Naive thymus-derived CD8-positive, alpha-beta T cell (primary cell): ENCODE measurements around the gene PDE11A. TPM values are rescaled to one million over a fixed set of nuclear protein-coding genes. Genes with fewer than 3 reads are reported as not detected.

Experiments used
- ATAC-seq, 2 donors: fragments of 150-1000 bp; cut with Tn5 transposase in 1 of 2; sonication (Bioruptor Pico), chemical (Tn5 transposase) in 1 of 2; 1 replicate in 1 of 2; 2 replicates in 1 of 2; pipeline ENCODE4 v1.10.0; 2021; ENCODE audit warnings: mild to moderate bottlenecking in 2 of 2, moderate library complexity in 2 of 2
- POLR2A ChIA-PET: fragments of 350-600 bp; sonication (Branson Sonifier 250); formaldehyde crosslinking; loops from one replicate; lab custom pipeline; 2021; ENCODE audit warnings: antibody characterized with exemption; lab: Charles Lee
- DNase-seq, 10 donors: peaks; one replicate each; pipeline versions ENCODE4 v3.0.0 to v3.0.0-alpha.2; 2020 to 2022
- H3K27ac Mint-ChIP-seq, 10 donors: one replicate each; pipeline ENCODE4 v1.8.0; 2020 to 2022; ENCODE audit warnings: mild to moderate bottlenecking in 10 of 10, mixed read lengths in 10 of 10, moderate library complexity in 4 of 10, inconsistent platforms in 1 of 10
- H3K27me3 Mint-ChIP-seq, 5 donors: one replicate each; pipeline ENCODE4 v1.8.0; 2021 to 2022; ENCODE audit warnings: mixed read lengths in 5 of 5
- H3K36me3 Mint-ChIP-seq, 3 donors: one replicate each; pipeline ENCODE4 v1.8.0; 2020 to 2022; ENCODE audit warnings: mixed read lengths in 3 of 3, mild to moderate bottlenecking in 2 of 3, inconsistent platforms in 1 of 3
- H3K4me1 Mint-ChIP-seq, 4 donors: one replicate each; pipeline ENCODE4 v1.8.0; 2021 to 2022; ENCODE audit warnings: mixed read lengths in 4 of 4
- H3K4me3 Mint-ChIP-seq, 10 donors: one replicate each; pipeline ENCODE4 v1.8.0; 2020 to 2022; ENCODE audit warnings: mild to moderate bottlenecking in 10 of 10, mixed read lengths in 10 of 10, moderate library complexity in 6 of 10, inconsistent platforms in 1 of 10
- H3K9me3 Mint-ChIP-seq, 9 donors: one replicate each; pipeline ENCODE4 v1.8.0; 2020 to 2022; ENCODE audit warnings: mixed read lengths in 9 of 9, mild to moderate bottlenecking in 3 of 9, inconsistent platforms in 1 of 9, moderate library complexity in 1 of 9
- polyA plus RNA-seq, 3 donors: library from polyadenylated mRNA; unstranded; fragments of 300-500 nt; fragmentation: Illumina TruSeq; gene quantifications; one replicate each; pipeline ENCODE4 v1.2.3, GENCODE V29; 2021
- total RNA-seq, 8 experiments: library from RNA in 2 of 8; stranded (reverse) in 2 of 8; gene quantifications; one replicate each; pipeline ENCODE4 v1.2.3 and lab custom pipeline; 2021 to 2026

The PDE11A gene
- total and polyA plus RNA-seq, 5 experiments from 2014 or later, result not detected

GRCh38 chr2:177612659-177613058, 459.9 kb downstream of the PDE11A start:
- Mint-ChIP-seq H3K27me3 (peaks cover 5 to 7% (median 6%) of the 10 kb centered on the region in 5 donors), H3K4me3 (no peak overlapping the region), H3K9me3 (peaks cover 0 to 18% (median 5%) of the 10 kb centered on the region in 9 donors), H3K4me1 (peaks cover 0 to 2% (median 0%) of the 10 kb centered on the region in 4 donors), H3K36me3 (peaks cover 2 to 15% (median 10%) of the 10 kb centered on the region in 3 donors), H3K27ac (no peak overlapping the region)
- POLR2A ChIA-PET, result no interaction called here
- no peak for ATAC-seq
- no peak for DNase-seq

GRCh38 chr2:177611310-177611886, 461.2 kb downstream of the PDE11A start:
- POLR2A ChIA-PET, result no interaction called here
- ATAC-seq (no peak), DNase-seq (no peak)
- Mint-ChIP-seq H3K27me3 (peaks cover 3 to 11% (median 7%) of the 10 kb centered on the region in 5 donors), H3K36me3 (peaks cover 2 to 14% (median 9%) of the 10 kb centered on the region in 3 donors), H3K27ac (no peak overlapping the region), H3K9me3 (peaks cover 0 to 16% (median 2%) of the 10 kb centered on the region in 9 donors), H3K4me1 (no peaks in the 10 kb centered on the region), H3K4me3 (no peak overlapping the region)

- no peak overlapping the region for H3K27ac Mint-ChIP-seq
- ATAC-seq (no peak), DNase-seq (no peak)
- H3K36me3 Mint-ChIP-seq, result peaks cover 2 to 14% (median 9%) of the 10 kb centered on the region in 3 donors
- peaks cover 0 to 12% (median 2%) of the 10 kb centered on the region in 9 donors for H3K9me3 Mint-ChIP-seq
- peaks cover 3 to 11% (median 7%) of the 10 kb centered on the region in 5 donors for H3K27me3 Mint-ChIP-seq
- POLR2A ChIA-PET, result no interaction called here
- H3K4me3 Mint-ChIP-seq, result no peak overlapping the region
- H3K4me1 Mint-ChIP-seq, result no peaks in the 10 kb centered on the region
These were observed 461.8 kb downstream of the PDE11A start for GRCh38 chr2:177610813-177611212.

GRCh38 chr2:177606636-177607035, 465.9 kb downstream of the PDE11A start:
- ATAC-seq (no peak), DNase-seq (no peak)
- H3K36me3 Mint-ChIP-seq, result peaks cover 2 to 9% (median 3%) of the 10 kb centered on the region in 3 donors
- H3K27ac Mint-ChIP-seq, result no peak overlapping the region
- H3K4me3 Mint-ChIP-seq, result no peak overlapping the region
- peaks cover 3 to 11% (median 5%) of the 10 kb centered on the region in 5 donors for H3K27me3 Mint-ChIP-seq
- peaks cover 0 to 12% (median 2%) of the 10 kb centered on the region in 9 donors for H3K9me3 Mint-ChIP-seq
- H3K4me1 Mint-ChIP-seq, result no peaks in the 10 kb centered on the region
- POLR2A ChIA-PET, result no interaction called here

GRCh38 chr2:177604271-177605065, 468.1 kb downstream of the PDE11A start:
- H3K27me3 Mint-ChIP-seq, result peaks cover 0 to 16% (median 5%) of the 10 kb centered on the region in 5 donors
- peaks cover 0 to 17% (median 2%) of the 10 kb centered on the region in 9 donors for H3K9me3 Mint-ChIP-seq
- H3K4me1 Mint-ChIP-seq, result no peaks in the 10 kb centered on the region
- H3K4me3 Mint-ChIP-seq, result no peak overlapping the region
- peaks cover 2 to 15% (median 2%) of the 10 kb centered on the region in 3 donors for H3K36me3 Mint-ChIP-seq
- POLR2A ChIA-PET, result no interaction called here
- no peak for ATAC-seq
- DNase-seq, result peak in 2 of 10 donors; percentile 4 to 11
- H3K27ac Mint-ChIP-seq, result peak overlapping the region in 2 of 10 donors; percentile 28 to 46

GRCh38 chr2:177603768-177604167, 468.8 kb downstream of the PDE11A start:
- Mint-ChIP-seq H3K27me3 (peaks cover 0 to 14% (median 4%) of the 10 kb centered on the region in 5 donors), H3K9me3 (peaks cover 0 to 11% (median 1%) of the 10 kb centered on the region in 9 donors), H3K4me3 (no peak overlapping the region), H3K4me1 (no peaks in the 10 kb centered on the region), H3K27ac (no peak overlapping the region), H3K36me3 (peaks cover 0 to 10% (median 0%) of the 10 kb centered on the region in 3 donors)
- DNase-seq (no peak), ATAC-seq (no peak)
- POLR2A ChIA-PET, result no interaction called here

GRCh38 chr2:177603181-177603580, 469.4 kb downstream of the PDE11A start:
- H3K4me3 Mint-ChIP-seq, result no peak overlapping the region
- DNase-seq, result no peak
- no peaks in the 10 kb centered on the region for H3K4me1 Mint-ChIP-seq
- POLR2A ChIA-PET, result no interaction called here
- no peak for ATAC-seq
- H3K9me3 Mint-ChIP-seq, result peaks cover 0 to 11% (median 1%) of the 10 kb centered on the region in 9 donors
- H3K27ac Mint-ChIP-seq, result no peak overlapping the region
- H3K36me3 Mint-ChIP-seq, result peaks cover 0 to 10% (median 0%) of the 10 kb centered on the region in 3 donors
- H3K27me3 Mint-ChIP-seq, result peaks cover 0 to 14% (median 4%) of the 10 kb centered on the region in 5 donors

- POLR2A ChIA-PET, result no interaction called here
- ATAC-seq (no peak), DNase-seq (no peak)
- Mint-ChIP-seq H3K9me3 (peaks cover 0 to 8% (median 1%) of the 10 kb centered on the region in 9 donors), H3K4me3 (no peak overlapping the region), H3K36me3 (peaks cover 0 to 8% (median 0%) of the 10 kb centered on the region in 3 donors), H3K27ac (peak overlapping the region in 1 of 10 donors; percentile 41), H3K4me1 (no peaks in the 10 kb centered on the region), H3K27me3 (peaks cover 0 to 11% (median 2%) of the 10 kb centered on the region in 5 donors)
These were observed 469.9 kb downstream of the PDE11A start for GRCh38 chr2:177602611-177603164.

- POLR2A ChIA-PET, result interaction anchor here (0.6 kb wide), 1 partner anchor 1015 kb away, joined by 3 read pairs; no protein-coding TSS in a partner anchor
- Mint-ChIP-seq H3K27me3 (peaks cover 0 to 6% (median 0%) of the 10 kb centered on the region in 5 donors), H3K27ac (no peak overlapping the region)
These were observed 471.7 kb downstream of the PDE11A start for GRCh38 chr2:177600917-177601316.

GRCh38 chr2:177599956-177600355, 472.6 kb downstream of the PDE11A start:
- Mint-ChIP-seq H3K4me1 (no peaks in the 10 kb centered on the region), H3K9me3 (peaks cover 0 to 5% (median 0%) of the 10 kb centered on the region in 9 donors), H3K27ac (no peak overlapping the region), H3K27me3 (peaks cover 0 to 6% (median 0%) of the 10 kb centered on the region in 5 donors), H3K4me3 (no peak overlapping the region), H3K36me3 (peaks cover 0 to 6% (median 0%) of the 10 kb centered on the region in 3 donors)
- ATAC-seq, result no peak
- no peak for DNase-seq
- POLR2A ChIA-PET, result no interaction called here

More at GRCh38 chr2:177600917-177601316, 471.7 kb downstream of the PDE11A start:
- DNase-seq (no peak), ATAC-seq (no peak)
- peaks cover 0 to 5% (median 0%) of the 10 kb centered on the region in 9 donors for H3K9me3 Mint-ChIP-seq
- H3K4me3 Mint-ChIP-seq, result no peak overlapping the region
- peaks cover 0 to 6% (median 0%) of the 10 kb centered on the region in 3 donors for H3K36me3 Mint-ChIP-seq
- no peaks in the 10 kb centered on the region for H3K4me1 Mint-ChIP-seq

GRCh38 chr2:177599139-177599688, 473.4 kb downstream of the PDE11A start:
- peaks cover 0 to 6% (median 0%) of the 10 kb centered on the region in 5 donors for H3K27me3 Mint-ChIP-seq
- POLR2A ChIA-PET, result no interaction called here
- peaks cover 0 to 6% (median 0%) of the 10 kb centered on the region in 3 donors for H3K36me3 Mint-ChIP-seq
- H3K9me3 Mint-ChIP-seq, result peaks cover 0 to 5% (median 0%) of the 10 kb centered on the region in 9 donors
- no peak for ATAC-seq
- no peak overlapping the region for H3K27ac Mint-ChIP-seq
- no peak for DNase-seq
- no peaks in the 10 kb centered on the region for H3K4me1 Mint-ChIP-seq
- H3K4me3 Mint-ChIP-seq, result no peak overlapping the region
